K562 (cell line): ENCODE measurements around the gene ELOVL1.

ENCODE experiments used
- CUX1 ChIP-seq: fragments of 200-800 bp; sonication (Bioruptor generic); IDR thresholded peaks from 2 replicates; pipeline ENCODE4 v1.6.1; 2016; ENCODE audit warnings: missing genetic modification characterization, missing compliant biosample characterization
- EHMT2 ChIP-seq: fragments of 450-650 bp; IDR thresholded peaks from 2 replicates; pipeline ENCODE4 v1.6.1; 2018; ENCODE audit warnings: antibody characterized with exemption
- NFATC3 ChIP-seq: fragments of 450-650 bp; IDR thresholded peaks from 2 replicates; pipeline ENCODE4 v1.6.1; 2017; ENCODE audit warnings: mild to moderate bottlenecking
- NR1H2 ChIP-seq: sonication (generic); formaldehyde crosslinking; IDR thresholded peaks from 2 replicates; pipeline ENCODE4 v1.4.0; 2020; ENCODE audit warnings: mild to moderate bottlenecking, missing genetic modification reagents
- SMC3 ChIP-seq: conservative IDR thresholded peaks from 2 replicates; pipeline ENCODE4 v1.6.1; 2011; ENCODE audit warnings: low read depth, low read length, improper control_type of control experiment; ENCODE audit not compliant: insufficient read depth
- ZNF232 ChIP-seq: sonication (generic); formaldehyde crosslinking; IDR thresholded peaks from 2 replicates; pipeline ENCODE4 v1.8.0; 2022; ENCODE audit warnings: mild to moderate bottlenecking, missing genetic modification reagents

GRCh38 chr1:43372172-43372571 lies 4.4 kb upstream of the ELOVL1 start:
- TF ChIP-seq SMC3 (no peak), CUX1 (CRISPR knock-in tag) (no peak), EHMT2 (no peak), ZNF232 (CRISPR knock-in tag) (no peak), NR1H2 (CRISPR knock-in tag) (no peak), NFATC3 (no peak)
